Tongue (tissue), 2 donors: ENCODE data around the gene SCRG1. TPM values are rescaled to one million over a fixed set of nuclear protein-coding genes. Genes with fewer than 3 reads are reported as not detected.

Experiments
- DNase-seq: peaks from one replicate; pipeline ENCODE4 v3.0.0-alpha.2; 2015
- total RNA-seq: library from RNA; depleted of rRNA; stranded (reverse); fragments of >200 nt; gene quantifications from one replicate; pipeline ENCODE4 v1.2.3, GENCODE V29; 2014

The SCRG1 gene
- total RNA-seq: 1.8 TPM

DNA sequence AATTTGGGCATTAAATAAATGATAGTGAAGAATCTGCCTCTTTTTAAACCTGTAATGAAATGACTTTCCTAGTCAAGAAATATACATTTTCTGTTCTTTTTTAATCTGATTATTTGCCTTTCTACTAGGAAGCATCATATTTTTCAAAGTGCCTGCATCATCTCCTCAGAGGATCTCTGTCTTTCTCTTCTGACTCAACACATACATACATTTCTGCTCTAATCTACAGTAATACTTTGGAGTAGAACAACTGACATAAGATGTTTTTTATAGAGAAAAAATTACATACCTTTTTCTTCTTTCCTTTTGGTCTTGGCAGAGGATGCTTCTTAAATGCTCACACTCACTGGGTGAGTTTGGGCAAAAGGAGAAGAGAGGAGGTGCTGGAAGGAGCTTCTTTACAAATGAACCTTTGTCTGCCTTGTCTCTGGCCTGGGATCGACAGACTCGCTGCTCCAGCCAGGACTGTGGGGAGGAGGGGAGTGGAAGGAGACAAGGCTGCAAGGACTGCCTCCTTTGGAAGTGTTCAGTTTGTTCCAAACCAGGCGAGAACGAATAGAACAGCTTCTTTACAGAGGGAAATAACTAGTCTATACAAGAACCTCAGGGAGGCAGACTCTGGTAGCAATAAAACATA is at the start of gene SCRG1:
TSS of gene SCRG1 (minus strand) at position 338 of the 637 bp plus-strand sequence. CDS start 7,702 bp downstream, outside the sequence.
- DNase-seq: peak; percentile 81

DNA sequence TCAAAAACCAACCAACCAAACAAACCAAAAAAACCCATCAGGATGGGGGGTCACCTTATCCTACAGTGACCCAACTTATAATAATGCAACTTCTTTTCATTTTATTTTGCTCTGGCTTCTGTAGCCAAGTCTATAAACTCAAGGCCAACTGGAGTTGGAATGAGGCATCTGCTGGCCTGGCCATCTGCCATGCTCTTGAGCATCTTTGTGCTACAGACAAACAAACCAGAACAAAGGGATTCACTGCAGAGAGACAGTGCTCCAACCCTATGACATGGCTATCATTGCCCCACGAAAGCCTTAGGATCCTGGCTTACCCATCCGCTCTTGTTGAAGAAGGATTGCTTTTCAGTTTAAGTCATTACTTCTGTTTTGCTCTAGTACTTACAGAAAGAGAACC is 49.2 kb upstream of the SCRG1 start:
- peak; percentile 91 for DNase-seq

- no peak for DNase-seq
Measured at GRCh38 chr4:173446416-173446815, 47.5 kb upstream of the SCRG1 start.

DNA sequence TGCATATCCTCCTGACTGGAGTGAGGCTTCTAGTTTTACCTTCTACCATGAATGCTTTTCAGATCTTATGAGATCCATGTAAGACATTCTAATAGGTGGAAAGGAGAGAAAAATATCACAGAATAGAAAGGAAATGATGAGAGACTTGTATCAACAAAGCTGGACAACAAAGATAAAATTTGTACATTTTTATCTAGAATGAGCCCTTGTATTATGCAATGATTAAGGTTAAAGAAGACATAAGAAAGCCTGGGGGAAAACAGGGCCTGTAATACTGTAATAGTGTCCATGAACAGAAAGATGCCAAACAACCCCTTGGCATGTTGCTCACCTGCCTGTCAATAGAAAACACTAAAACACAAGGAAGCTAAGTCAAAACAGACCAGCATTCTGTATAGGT is 44.2 kb upstream of the SCRG1 start:
- DNase-seq: no peak

DNA sequence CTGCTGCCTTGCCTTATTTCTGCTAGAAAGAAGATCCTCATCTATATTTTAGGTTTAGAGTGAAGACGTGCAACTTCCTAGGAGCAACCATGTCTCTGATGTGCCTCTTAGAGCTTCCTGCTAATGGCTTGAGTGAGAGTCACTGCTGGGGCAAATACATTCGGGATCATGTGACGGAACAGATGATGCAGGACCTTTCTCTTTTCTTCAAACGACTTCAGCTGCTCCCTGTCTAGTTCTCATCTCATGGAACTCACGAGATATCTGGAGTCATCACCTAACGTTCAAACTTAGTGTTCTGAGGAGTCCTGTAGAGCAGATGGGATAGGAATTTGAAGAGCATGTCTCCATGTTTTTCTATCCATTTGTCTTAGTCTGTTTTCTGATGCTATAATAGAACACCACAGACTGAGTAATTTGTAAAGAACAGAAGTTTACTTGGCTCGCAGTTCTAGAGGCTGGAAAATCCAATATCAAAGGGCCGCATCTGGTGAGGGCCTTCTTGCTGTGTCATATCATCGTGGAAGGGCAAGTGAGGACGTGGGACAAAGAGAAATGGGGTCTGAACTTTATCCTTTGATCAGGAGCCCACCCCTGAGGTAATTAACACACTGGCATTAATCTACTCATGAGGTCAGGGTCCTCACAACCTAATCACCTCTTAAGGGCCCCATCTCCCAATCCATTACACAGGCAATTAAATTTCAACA is 43.5 kb upstream of the SCRG1 start:
- peak; percentile 57 for DNase-seq

- DNase-seq: no peak
Measured at GRCh38 chr4:173440888-173441287, 42.0 kb upstream of the SCRG1 start.

- DNase-seq: no peak
Measured at GRCh38 chr4:173436771-173437265, 37.9 kb upstream of the SCRG1 start.

DNA sequence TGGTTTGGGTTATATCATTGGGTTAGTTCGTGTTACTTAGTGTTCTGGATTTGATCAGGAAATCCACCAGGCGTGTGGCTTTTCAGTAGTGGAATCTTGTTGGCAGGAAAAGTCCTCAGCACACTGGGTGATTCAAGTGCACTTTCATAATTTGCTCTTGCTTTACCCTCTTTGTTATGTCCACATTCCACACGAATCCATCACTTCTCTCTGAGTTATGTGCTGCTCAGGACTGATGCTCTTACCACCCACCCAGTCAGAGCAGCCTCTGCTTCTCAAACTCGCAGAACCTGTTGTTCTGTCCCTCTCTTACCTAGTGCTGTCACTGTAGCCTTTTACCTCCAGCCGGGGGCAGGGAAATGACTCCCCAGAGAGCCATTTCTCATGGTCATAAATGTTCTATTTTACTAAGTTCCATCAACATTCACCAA is 37.2 kb upstream of the SCRG1 start:
- DNase-seq: no peak

GRCh38 chr4:173434231-173434630 is 35.3 kb upstream of the SCRG1 start:
- no peak for DNase-seq

GRCh38 chr4:173433447-173433846 is 34.5 kb upstream of the SCRG1 start:
- no peak for DNase-seq

GRCh38 chr4:173432430-173432829 is 33.5 kb upstream of the SCRG1 start:
- no peak for DNase-seq

- DNase-seq: no peak
Measured at GRCh38 chr4:173426064-173426463, 27.1 kb upstream of the SCRG1 start.

- no peak for DNase-seq
Measured at GRCh38 chr4:173424899-173425805, 26.2 kb upstream of the SCRG1 start.

GRCh38 chr4:173420801-173421200 is 21.9 kb upstream of the SCRG1 start:
- DNase-seq: no peak

GRCh38 chr4:173420324-173420752 is 21.4 kb upstream of the SCRG1 start:
- DNase-seq: peak; percentile 50

DNA sequence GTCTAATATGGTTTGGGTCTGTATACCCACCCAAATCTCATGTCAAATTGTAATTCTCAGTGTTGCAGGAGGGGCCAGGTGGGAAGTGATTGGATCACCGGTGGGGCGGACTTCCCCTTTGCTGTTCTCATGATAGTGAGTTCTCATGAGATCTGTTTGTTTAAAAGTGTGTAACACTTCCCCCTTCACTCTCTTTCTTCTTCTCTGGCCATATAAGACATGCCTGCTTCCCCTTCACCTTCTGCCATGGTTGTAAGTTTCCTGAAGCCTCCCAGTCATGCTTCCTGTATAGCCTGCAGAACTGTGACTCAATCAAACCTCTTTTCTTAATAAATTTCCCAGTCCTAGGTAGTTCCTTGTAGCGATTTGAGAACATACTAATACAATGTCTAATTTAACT is 19.7 kb upstream of the SCRG1 start:
- DNase-seq: no peak

- DNase-seq: no peak
Measured at GRCh38 chr4:173417833-173418232, 18.9 kb upstream of the SCRG1 start.

DNA sequence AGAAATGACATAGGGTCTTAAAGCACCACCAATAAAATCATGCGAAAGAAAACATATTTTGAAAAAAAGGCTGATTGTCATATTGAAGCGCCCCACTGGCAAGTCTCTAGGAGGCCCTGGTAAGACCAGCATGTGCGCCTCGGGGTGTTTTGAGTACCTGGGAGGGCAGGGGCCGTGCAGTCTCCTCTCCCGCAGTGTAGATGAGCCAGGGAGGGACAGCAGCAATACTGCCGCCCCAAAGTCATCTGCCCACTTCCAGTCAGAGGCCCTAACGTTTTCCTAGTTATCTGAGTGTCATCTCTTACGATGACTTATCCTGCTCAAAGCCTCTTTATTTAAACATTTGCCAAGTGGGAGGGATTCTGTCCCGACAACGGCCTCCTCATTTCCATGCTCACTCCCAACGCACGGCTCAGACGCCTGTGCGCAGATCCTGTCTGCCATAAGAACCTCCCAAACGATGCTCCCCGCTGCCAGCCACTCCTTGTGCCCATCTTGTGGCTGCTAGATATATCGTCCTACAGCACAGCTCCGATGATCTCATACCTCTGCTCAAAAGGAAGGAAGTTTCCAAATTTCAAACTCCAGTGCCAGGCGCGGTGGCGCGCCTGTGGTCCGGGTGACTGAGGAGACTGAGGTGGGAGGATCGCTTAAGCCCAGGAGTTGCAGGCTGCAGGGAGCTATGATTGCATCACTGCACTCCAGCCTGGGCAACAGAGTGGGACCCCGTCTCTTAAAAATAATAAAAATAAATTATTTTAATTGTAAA is 17.2 kb upstream of the SCRG1 start:
- DNase-seq: no peak

GRCh38 chr4:173415092-173415491 is 16.2 kb upstream of the SCRG1 start:
- no peak for DNase-seq

DNA sequence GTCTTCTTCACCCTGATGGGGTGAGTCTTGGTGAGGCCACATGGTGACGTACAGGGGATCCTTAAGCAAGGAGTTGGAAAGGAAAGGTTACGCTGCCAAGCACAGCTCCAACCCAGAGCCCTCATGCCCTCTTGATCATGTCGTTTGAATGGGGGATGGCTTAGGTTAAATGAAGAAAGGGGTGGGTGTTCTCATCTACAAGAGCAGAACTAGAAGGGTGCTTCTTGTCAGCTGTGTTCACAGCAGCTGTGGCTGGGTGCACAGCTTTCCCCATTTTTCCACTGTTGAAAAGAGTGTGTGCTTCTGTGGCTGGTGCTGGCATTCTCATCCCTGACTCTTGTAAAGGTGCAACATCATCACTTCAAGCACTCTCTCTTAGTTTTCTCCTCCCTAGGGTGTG is 15.5 kb upstream of the SCRG1 start:
- no peak for DNase-seq

DNA sequence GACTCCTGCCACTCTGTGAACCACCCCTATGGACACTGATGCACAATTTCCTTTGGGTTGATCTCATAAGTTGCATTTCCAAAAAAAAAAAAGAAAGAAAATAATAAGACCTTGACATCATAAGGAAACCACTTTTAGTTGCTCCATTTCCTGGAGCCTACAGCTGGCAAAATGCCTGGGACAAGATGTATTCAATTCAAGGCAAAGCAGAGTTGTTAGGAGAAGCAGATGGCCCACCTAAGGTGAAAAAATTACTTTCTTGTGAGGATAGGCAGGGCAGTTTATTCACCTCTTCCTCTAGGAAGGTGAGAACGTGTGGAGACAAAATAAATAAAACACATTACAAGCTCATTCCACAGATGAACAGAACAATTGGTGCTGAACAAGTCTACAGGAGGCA is 14.1 kb upstream of the SCRG1 start:
- peak; percentile 50 for DNase-seq

DNA sequence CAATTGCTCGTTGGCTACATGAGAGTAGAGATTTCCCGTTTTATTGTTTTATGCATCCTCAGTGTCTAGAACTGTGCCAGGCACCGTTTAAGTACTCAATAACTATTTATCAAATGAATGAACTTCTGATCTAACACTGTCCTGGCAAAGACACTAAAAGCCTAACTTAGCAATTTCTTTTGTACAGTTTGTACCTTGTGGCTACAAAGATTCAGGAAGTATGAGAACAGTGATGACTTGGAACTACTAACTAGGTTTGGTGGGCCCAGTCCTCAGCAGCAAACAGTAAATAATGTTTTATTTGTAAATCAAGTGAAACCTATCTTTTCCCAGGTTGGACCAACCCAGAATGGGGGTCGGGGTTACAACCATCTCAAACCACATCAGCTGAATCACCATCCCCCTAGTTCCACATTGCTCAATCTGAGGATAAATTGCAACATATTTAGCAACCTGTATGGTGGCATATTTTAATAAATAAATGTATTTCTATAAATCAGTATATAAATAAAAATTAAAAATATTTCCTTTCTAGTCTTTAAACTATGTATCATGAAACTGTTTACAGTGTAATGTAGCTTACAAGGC is 12.3 kb upstream of the SCRG1 start:
- no peak for DNase-seq
